Stimulated activated CD4-positive, alpha-beta T cell treated with anti-CD3 and anti-CD28 coated beads, Interleukin-15, amount 100 ng/mL, for 48 hours (primary cell): ENCODE measurements around the gene MATCAP1.

ENCODE experiments used
- DNase-seq, 2 donors: peaks; one replicate each; pipeline ENCODE4 v3.0.0-alpha.2; 2020; ENCODE audit warnings: low read depth in 2 of 2

MATCAP1 gene

DNA sequence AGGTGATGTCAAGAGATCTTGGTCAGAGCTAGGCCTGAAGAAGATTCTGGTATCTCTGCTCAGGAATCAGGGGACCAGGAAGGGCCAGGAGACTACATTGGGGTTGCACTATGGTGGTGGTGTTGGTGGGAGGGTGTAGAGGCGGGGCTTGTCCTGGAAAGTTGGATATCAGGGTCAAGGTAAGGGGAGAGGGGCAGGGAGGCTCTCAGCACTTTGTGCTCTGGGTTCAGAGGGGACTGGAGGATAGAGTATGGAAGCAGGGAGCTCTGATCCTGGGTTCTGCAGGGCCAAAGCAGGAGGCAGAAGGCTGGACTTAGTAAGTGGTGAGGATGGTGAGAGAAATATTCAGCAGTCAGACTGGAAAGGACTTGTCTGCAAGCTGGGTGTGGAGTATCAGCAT is 10.4 kb downstream of the MATCAP1 start:
- no peak for DNase-seq

DNA sequence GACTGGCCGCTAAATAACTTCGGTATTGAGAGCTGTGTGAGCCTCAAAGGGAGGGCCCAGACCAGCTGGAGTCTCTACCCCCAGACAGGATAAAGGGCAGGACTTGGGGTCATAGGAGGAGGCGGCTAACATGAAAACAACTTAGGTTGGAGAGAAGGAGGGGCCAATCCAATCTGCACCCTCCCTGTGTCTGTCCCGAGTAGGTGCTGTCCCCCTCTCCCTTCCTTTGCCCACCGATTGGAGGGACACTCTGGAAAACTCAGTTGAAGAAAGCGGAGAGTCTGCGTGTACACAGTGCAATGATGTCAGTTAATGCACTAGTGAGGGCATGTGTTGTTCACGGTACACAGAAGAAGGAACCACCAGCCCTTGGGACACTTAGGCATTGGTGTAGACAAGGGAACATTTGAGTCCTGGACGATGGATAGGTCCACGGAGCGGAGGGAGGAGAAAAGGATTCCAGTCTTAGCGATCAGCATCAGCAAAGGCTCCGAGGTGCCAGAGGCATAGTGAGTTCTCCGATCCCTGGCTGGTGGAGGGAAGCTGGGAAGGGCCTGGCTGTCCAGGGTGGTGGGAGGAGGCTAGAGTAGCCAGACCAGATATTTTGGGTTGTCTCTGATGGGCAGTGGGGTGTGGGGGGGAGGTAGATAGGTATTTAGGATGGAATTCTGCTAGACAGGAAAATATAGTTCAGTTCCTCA is 12.7 kb downstream of the MATCAP1 start:
- DNase-seq = no peak

DNA sequence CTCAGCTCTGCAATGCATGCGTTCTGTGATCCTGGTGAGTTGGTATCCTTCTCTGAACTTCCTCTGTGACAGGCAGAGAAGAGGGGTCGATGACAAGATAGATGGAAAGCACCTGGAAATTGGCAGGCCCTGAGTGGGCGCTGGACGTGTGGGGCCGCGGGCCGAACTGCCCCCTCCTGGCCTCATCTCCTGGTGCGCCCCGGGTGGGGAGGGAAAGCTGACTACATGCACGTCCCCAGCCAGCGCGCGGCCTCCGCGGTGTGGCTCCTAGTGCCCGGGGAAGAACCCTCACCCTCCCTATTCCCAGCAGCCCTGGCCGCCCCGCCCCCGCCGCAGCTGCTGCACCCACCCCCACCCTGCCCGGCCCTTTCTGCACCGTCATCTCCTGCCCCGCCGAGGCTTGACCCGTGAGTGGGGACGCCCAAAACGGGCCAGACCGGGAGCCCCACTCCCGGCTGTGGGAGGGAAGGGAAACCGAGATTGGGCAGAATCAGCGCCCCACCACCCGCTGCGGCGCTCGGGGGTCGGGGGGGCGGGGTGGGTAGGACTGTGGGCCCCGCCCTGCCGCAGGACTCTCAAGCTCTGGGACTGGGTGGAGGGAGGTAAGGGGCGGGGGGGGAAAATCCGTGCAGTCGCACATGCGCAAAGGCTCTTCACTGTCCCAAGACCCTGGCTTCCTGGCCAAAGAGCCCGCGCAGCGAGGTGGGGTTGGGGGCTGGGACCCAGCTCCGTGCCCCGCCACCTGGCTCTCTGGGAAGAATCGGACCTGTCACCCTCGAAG is 13.4 kb downstream of the MATCAP1 start, which contains the start of gene NOL3:
Gene NOL3, plus strand, starts transcription at position 371 of the 781 bp plus-strand sequence.
- DNase-seq = peak in 1 of 2 donors; percentile 60

DNA sequence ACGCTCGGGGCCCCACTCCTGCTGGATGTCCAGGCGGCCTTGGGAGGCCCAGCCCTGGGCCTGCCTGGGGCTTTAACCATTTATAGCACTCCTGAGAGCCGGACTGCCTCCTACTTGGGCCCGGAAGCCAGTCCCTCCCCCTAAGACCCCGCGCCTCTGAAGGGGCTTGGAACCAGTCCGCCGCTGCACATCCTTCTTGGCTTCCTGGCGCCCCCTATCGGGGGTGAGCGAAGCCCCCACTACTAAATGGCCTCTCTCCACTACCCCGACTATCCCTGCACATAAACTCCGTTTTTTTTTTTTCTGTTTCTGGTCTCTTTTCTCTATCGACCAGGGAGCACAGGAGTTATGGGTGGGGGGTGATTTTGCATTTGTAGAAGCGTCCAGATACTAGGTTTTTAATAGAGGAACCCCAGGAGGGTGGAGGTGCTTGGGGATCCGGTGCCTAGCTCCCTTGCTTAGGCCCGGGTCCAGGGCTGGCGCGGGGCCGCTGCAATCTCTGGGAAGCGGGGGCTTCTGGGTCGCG is 14.1 kb downstream of the MATCAP1 start:
- DNase-seq = no peak

DNA sequence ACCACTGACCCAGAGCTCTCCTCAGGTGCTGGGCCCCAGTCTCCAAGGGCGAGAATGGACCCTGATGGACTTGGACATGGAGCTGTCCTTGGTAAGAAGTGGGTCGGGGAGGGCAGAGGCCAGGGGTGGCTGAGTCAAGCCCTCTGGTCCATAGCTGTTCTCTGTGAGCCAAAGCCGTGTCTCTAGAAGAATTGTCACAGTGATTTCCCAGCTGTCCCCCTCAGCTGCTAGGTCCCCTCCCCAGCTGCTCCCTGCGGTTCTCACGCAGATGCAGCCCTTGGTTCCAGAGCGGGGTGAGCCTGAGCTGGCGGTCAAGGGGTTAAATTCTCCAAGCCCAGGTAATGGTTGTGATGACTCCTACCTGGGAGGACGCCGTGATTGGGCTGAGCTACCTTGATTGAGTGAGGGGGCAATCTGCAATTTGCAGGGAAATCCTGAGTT is 14.7 kb downstream of the MATCAP1 start:
- no peak for DNase-seq

DNA sequence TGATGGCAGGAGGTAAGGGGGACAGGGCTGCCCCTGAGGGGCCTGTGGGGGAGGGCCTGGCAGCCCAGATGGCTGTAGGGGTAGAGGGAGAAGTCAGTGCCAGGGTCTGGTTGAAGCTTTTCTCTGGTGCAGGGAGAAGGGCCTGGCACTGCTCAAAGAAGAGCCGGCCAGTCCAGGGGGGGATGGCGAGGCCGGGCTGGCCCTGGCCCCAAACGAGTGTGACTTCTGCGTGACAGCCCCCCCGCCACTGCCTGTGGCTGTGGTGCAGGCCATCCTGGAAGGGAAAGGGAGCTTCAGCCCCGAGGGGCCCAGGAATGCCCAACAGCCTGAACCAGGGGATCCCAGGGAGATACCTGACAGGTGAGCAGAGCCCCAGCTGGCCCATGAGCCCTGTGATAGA is 16.2 kb downstream of the MATCAP1 start:
- DNase-seq = no peak

DNA sequence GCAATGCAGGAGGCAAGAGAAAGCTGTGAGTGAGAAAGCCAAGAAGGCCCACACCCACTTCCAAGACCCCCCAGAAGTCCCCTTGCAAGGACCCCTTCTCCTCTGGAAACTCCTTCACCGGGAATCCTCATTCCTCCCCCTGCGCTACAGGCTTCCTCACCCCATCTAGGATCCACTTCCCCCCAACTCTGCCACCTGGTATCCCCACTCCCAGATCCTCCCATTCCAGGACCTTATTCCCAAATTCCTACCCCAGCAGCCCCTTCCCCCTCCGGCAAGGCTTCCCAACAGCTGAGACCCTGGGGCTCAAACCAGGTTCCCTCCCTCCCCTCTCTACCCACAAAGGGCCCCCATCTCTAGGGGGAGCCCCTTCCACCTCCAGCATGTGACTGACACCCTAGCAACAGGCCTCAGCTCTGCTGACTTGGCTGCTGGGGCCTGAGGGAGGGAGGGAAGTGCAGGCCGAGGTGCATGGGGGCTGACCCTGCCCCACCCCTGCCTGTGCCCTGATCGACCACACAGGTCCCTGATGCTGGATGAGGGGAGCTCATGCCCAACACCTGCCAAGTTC is 17.1 kb downstream of the MATCAP1 start:
- DNase-seq = no peak

DNA sequence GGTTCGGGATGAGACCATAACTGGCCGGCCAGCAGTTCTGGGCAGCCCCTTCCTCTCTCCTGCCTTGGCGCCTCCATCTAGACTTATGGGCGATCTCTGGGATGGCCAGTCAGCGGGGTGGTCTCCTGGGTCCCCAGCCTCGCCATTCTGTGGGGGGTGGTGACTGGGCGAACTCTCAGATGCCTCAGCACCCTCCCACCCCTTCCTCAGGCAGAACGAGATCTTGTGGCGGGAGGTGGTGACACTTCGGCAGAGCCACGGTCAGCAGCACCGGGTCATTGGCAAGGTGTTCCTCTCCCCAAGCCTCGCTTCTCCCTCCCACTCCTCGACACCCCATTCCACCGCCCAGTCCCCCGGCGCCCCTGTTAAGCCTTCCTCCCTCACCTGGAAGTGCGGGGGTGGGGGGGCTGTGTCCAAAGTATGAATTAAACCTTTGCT is 17.6 kb downstream of the MATCAP1 start:
- DNase-seq = no peak

DNA sequence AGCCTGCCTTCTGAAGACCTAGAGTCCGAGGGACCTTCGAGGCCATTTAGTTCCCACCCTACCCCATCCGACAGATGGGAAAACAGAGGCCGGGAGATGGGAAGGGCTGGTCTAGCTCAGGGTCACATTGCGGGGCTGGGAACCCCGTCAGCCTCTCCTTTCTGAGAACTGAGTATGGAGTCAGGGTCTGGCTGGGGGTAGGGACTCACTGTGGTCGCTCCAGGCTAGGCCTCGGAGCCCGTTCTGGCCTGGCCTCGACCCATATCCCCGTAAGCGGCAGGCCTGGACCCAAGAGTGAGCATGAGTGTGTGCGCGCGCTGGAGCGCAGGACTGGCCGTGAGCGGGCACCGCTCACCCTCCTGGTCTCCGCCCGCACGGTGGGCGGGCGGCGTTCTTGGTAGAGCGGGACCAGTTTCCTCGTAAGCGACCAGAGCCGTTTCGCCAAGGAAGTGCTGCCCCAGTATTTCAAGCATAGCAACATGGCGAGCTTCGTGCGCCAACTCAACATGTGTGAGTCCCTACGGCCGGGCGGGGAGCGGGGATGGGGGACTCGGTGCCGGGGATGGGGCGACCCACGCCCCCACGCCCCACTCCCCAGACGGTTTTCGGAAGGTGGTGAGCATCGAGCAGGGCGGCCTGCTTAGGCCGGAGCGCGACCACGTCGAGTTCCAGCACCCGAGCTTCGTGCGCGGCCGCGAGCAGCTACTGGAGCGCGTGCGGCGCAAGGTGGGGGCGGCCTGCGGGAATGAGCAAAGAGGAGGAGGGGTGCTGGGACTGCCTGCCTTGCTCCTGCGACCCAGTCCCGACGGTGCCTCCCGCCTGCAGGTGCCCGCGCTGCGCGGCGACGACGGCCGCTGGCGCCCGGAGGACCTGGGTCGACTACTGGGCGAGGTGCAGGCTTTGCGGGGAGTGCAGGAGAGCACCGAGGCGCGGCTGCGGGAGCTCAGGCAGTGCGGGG is 18.4 kb downstream of the MATCAP1 start:
- no peak for DNase-seq

DNA sequence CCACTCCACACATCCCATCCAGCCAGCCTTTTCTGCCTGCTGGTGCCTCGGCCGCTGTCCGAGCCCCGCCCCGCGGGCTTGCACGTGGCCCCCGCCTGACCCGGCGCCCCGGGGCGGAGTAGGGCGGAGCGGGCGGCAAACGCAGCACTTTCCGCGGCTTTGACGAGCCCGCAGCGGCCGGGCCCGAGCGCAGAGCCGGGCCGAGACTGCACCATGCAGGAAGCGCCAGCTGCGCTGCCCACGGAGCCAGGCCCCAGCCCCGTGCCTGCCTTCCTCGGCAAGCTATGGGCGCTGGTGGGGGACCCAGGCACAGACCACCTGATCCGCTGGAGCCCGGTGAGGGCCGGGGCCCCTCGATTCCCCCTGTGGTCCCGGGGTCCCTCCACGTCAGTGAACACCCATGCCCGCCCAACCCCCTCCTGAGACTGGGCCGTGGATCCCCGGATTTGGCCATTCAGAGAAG is 19.1 kb downstream of the MATCAP1 start, which contains the start of gene HSF4:
Gene HSF4, plus strand, starts transcription at position 147 of the 463 bp plus-strand sequence. Its CDS starts 67 bp downstream, at position 214.
- DNase-seq = no peak

DNA sequence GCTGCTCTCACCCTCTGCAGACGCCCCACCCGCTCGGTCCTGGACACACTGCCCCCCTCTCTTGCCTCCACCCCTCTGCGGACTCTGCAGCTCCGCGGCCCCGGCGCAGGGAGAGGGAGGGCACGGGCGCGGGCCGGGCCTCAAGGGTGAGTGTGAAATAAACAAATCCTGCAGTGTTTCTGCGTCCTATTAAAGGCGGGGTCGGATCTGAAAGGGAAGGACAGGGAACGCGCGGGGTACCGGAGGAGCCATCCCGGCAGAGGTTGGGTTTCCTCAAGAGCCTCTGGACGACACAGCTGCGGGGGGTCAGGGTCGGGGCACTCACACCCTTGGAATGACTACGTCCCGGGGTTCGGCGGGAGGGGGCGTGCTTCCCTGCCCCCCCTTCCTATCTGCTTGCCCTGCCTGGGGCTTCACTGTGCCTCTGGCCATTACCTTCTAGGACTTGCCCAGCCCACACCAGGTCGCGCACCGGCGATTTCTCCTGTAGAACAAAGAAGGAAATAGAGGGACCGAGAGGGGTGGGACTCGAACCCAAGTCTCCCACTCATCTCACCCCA is 19.7 kb downstream of the MATCAP1 start:
- no peak for DNase-seq

DNA sequence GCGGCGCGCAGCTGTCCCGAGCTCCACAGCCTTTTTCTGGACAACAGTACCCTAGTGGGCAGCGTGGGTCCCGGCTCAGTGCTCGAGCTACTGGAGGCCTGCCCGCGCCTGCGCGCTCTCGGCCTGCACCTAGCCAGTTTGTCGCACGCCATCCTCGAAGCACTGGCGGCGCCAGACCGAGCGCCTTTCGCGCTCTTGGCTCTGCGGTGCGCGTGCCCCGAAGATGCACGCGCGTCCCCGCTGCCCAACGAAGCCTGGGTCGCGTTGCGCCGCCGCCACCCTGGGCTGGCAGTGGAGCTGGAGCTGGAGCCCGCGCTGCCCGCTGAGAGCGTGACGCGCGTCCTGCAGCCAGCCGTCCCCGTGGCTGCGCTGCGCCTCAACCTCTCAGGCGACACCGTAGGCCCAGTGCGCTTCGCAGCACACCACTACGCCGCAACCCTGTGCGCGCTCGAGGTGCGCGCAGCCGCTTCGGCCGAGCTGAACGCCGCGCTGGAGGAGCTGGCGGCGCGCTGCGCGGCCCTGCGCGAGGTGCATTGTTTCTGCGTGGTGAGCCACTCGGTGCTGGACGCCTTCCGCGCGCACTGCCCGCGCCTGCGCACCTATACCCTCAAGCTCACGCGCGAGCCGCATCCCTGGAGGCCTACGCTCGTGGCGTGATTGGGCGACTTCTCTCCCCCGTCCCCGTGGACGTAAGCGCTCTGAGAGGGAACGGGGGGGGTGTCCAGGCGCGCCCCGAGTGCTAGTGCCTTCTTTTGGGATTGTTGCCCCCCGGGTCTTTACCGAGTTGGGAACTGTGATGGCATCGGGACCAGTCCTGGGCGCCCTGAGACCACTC is 20.4 kb downstream of the MATCAP1 start:
- DNase-seq = no peak

DNA sequence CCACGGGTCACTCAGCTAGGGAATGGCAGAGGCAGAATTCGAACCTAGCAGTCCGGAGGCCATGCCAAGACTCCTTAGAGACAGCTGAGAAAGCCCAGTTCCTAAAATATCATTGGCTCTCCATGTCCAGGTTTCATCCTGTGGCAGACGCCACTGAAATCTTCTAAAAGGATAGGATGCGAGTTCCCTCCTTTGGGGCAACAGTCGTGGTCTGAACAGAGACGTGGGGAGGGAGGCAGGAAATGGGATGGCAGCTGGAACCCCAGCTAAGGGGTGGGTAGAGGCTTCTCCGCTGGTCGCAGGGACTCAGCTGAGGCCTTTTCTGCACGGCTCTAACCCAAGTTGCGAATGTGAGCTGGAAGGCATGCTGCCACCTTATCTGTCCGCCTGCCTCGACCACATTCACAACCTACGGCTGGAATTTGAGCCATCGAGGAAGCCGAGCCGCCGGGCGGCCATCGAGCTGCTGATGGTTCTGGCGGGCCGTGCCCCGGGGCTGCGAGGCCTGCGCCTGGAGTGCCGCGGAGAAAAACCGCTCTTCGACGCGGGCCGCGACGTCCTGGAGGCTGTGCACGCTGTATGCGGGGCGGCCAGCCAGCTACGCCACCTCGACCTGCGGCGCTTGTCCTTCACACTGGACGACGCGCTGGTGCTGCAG is 21.1 kb downstream of the MATCAP1 start:
- DNase-seq = no peak

DNA sequence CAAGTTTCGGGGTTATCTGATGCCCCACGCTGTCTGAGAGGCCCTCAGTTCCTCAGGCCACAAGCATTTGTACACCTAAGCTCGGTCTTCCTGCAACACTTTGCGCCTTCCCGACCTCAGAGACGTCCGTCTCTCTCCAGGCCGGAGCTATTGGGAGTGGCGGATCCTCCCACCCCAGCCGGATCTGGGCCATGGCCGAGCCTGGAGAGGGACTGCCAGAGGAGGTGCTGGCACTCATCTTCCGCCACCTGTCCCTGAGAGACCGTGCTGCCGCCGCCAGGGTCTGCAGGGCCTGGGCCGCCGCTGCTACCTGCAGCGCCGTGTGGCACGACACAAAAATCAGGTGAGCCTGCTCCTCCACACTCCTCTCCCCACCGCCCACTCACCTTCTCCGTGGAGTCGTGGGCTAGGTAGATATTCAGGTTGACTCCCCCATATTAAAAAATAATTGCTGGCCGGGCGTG is 22.1 kb downstream of the MATCAP1 start:
- DNase-seq = no peak

DNA sequence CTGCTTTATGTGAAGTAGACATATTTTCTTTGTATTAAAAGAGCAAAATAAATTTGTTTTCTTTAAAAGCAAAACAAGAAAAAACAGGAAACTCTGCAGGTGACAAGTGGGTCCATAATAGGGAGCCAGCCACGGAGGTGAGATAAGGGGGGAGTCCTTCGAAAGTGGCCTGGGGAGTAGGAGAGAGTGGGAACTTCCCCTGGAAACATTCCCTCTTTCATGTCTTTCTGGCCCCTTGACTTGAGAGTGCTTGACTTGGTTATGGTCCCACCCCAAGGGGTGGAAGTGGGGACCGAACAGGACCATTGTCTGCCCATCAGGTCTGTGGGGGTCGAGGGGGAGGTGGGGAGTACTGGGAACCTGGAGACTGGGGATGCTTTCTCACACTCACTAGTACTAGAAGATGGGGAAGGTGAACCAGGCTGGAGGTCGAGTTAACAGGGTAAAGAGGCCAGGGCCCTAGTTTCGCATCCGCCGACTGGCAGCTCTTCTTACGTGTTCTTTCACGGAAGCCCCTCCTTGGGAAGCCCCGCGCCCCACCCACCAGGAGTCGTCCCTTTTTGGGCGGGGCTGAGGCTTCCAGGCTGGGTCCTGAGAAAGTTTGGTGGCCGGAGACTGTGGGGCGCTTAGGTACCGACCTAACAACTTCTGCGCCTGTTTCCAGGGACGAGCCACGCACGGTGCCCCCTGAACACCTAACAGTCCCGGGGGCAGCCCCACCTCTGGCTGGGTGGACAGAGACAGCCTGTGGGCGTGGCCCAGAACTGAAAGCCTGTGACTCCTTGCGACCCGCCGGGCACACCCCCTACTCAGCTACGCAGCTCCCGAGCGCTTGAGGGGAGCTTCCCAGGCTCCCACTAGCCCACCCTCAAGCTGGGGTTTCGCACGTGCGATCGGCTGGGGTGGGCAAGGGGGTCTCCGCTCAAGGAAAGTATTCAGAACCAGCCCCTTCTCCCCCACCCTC is 24.8 kb downstream of the MATCAP1 start:
- DNase-seq = peak; percentile 66 to 79

DNA sequence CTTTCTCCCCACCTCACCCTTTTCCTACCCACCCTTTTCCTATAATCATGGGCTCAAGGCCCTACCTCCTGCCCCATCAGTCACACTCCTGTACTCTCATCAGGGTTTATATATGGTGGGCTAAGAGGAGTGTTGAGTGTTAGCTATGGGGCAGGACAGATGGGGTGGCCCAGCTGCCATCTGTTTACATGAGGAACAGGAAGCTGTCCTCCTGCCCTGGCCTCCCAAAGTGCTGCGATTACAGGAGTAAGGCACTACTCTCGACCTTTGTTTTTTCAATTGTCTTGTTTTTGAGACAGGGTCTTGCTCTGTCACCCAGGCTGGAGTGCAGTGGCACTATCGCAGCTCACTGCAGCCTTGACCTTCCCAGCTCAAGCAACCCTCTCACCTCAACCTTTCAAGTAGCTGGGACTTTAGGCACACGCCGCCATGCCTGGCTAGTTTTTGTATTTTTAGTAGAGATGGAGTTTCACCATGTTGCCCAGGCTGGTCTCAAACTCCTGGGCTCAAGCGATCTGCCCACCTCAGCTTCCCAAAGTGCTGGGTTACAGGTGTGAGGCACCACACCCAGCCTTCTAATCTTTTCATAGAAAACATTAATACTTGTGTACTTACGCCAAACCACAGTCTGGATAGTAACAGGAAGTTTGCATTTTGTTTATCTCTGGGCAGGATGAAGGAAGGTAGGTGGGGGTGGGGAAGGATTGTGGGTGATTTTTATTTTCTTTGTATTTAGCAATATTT is 25.7 kb downstream of the MATCAP1 start:
- no peak for DNase-seq

DNA sequence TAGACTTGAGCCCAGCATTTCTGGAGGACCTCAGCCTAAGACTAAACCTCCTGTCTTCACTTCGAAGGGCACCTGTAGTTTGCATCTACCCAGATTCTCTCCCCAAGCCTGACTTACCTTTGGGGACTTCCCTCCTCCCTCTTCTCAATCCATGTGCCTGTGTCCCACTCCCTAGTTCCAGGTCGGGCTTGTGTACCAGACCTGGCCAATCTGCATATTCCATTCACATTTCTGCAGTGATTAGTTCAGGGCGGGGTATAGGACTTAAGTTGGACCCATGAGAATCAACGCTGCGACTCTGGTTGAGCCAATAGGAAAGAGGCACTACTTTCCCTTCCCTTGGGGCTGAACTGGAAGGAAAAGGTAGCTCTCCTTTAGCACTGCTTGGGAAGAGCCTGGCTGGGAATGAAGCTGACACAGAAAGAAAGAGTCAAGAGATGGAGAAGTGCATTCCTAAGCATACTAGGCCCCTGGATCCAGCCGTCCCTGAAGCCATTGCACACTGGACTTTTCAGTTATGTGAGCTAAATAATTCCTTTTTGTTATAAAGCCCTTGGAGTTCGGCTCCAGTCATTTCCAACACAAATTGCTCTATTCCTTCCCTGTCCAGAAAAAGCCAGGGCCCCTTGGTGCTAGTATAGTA is 26.5 kb downstream of the MATCAP1 start:
- no peak for DNase-seq
